ENCODE measurements around the gene MPV17. TPM values are rescaled to one million over a fixed set of nuclear protein-coding genes. Genes with fewer than 3 reads are reported as not detected.
"Not testable (repeated sequence)": the region's sequence is repeated elsewhere in the genome, so short reads cannot be mapped to it uniquely, and the experiment has no call there.

The MPV17 gene
- total RNA-seq, 1 experiment from 2014 or later: 50.6 TPM

DNA sequence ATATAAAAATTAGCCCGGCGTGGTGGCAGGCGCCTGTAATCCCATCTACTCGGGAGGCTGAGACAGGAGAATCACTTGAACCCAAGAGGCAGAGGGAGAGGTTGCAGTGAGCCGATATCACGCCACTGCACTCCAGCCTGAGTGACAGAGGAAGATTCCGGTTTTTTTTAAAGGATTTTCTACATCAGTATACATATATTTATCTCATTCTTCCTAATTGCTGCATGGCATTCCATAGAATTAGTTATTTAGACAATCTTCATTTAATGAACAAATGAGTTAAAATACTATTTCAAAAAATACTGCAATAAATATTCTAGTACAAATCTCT is 31.7 kb upstream of the MPV17 start:
- H3K27me3 Mint-ChIP-seq (ENCODE audit: insufficient read depth, unreplicated experiment): no peaks in the 10 kb centered on the region
- CTCF ChIA-PET: interaction anchor here (1.3 to 1.5 kb wide), 2 partner anchors 15 to 89 kb away, joined by 3 to 6 read pairs; no protein-coding TSS in a partner anchor
- H3K4me1 Mint-ChIP-seq (ENCODE audit: low read depth, unreplicated experiment): peaks cover 8% of the 10 kb centered on the region
- Histone ChIP-seq H3K36me3 (ENCODE audit: control insufficient read depth, insufficient read depth, low read length) (no peaks in the 10 kb centered on the region), H3K4me1 (peaks cover 24% of the 10 kb centered on the region), H3K4me3 (ENCODE audit: low read depth, low read length) (no peak overlapping the region), H3K9me3 (no peaks in the 10 kb centered on the region), H3K27me3 (replicated peaks; ENCODE audit: control insufficient read depth, insufficient read depth, low read length) (no peaks in the 10 kb centered on the region)
- peak overlapping the region; percentile 44 for H3K4me3 Mint-ChIP-seq (ENCODE audit: unreplicated experiment)
- intact Hi-C loops (cut with micrococcal nuclease; ENCODE audit: unreplicated experiment): no loop called here
- H3K27ac Mint-ChIP-seq (ENCODE audit: unreplicated experiment): no peak overlapping the region
- no TSS peak for BruUV-seq (replicated peaks)
- H3K9me3 Mint-ChIP-seq (ENCODE audit: unreplicated experiment): no peaks in the 10 kb centered on the region
- DNase-seq: no peak
- POLR2A ChIA-PET: interaction anchor here (0.6 to 1.0 kb wide), 2 partner anchors 26 to 34 kb away, joined by 3 read pairs; partner anchors contain the start of gene ZNF513
- TF ChIP-seq, protein P1, sequence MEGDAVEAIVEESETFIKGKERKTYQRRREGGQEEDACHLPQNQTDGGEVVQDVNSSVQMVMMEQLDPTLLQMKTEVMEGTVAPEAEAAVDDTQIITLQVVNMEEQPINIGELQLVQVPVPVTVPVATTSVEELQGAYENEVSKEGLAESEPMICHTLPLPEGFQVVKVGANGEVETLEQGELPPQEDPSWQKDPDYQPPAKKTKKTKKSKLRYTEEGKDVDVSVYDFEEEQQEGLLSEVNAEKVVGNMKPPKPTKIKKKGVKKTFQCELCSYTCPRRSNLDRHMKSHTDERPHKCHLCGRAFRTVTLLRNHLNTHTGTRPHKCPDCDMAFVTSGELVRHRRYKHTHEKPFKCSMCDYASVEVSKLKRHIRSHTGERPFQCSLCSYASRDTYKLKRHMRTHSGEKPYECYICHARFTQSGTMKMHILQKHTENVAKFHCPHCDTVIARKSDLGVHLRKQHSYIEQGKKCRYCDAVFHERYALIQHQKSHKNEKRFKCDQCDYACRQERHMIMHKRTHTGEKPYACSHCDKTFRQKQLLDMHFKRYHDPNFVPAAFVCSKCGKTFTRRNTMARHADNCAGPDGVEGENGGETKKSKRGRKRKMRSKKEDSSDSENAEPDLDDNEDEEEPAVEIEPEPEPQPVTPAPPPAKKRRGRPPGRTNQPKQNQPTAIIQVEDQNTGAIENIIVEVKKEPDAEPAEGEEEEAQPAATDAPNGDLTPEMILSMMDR (IDR thresholded peaks at IDR 0.05; ENCODE audit: insufficient read depth in 1 of 2, low read depth in 1 of 2, low read length in 1 of 2, severe bottlenecking in 1 of 2, unreplicated experiment in 1 of 2): no peak
- H3K36me3 Mint-ChIP-seq (ENCODE audit: insufficient read depth, unreplicated experiment): peaks cover 28% of the 10 kb centered on the region

DNA sequence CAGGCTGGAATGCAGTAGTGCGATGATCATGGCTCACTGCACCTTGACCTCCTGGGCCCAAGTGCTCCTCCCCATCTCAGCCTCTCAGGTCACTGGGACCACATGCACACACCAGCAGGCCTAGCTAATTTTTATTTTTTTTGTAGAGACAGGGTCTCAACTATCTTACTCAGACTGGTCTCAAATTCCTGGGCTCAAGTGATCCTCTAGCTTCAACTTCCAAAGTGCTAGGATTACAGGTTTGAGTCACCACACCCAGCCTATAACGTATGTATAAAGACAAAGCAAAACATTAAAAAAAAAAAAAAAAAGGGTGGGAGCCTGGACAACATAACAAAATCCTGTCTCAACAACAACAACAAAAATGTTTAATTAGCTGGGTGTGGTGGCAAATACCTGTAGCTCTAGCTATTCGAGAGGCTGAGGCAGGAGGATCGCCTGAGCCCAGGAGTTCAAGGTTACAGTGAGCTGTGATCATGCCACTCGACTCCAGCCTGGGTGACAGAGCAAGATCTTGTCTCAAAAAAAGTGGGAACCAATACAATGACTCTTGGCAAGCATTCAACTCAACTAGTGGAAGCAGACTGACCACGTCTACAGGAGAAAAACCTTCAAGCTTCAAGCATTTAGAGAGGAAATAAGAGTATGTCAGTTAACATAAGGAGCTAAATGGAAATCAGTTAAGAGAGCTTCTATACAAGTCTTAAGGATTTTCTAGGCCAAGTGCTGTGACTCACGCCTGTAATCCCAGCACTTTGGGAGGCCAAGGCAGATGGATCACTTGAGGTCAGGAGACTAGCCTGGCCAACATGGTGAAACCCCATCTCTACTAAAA is 31.1 kb upstream of the MPV17 start:
- BruUV-seq (replicated peaks): no TSS peak
- H3K4me3 ChIP-seq (ENCODE audit: low read depth, low read length): no peak overlapping the region
- DNase-seq: peak in 1 of 2 experiments; percentile 44
- no peaks in the 10 kb centered on the region for H3K27me3 Mint-ChIP-seq (ENCODE audit: insufficient read depth, unreplicated experiment)
- H3K27me3 ChIP-seq (replicated peaks; ENCODE audit: control insufficient read depth, insufficient read depth, low read length): no peaks in the 10 kb centered on the region
- H3K27ac Mint-ChIP-seq (ENCODE audit: unreplicated experiment): no peak overlapping the region
- H3K4me1 Mint-ChIP-seq (ENCODE audit: low read depth, unreplicated experiment): peaks cover 8% of the 10 kb centered on the region
- no peaks in the 10 kb centered on the region for H3K36me3 ChIP-seq (ENCODE audit: control insufficient read depth, insufficient read depth, low read length)
- TF ChIP-seq, protein P1 (IDR thresholded peaks at IDR 0.05; ENCODE audit: insufficient read depth in 1 of 2, low read depth in 1 of 2, low read length in 1 of 2, severe bottlenecking in 1 of 2, unreplicated experiment in 1 of 2): no peak
- peak overlapping the region; percentile 44 for H3K4me3 Mint-ChIP-seq (ENCODE audit: unreplicated experiment)
- H3K9me3 ChIP-seq: no peaks in the 10 kb centered on the region
- intact Hi-C loops (cut with micrococcal nuclease; ENCODE audit: unreplicated experiment): no loop called here
- ChIA-PET CTCF (interaction anchor here (0.7 to 1.5 kb wide), 3 partner anchors 16 to 88 kb away, joined by 3 to 6 read pairs (median 5); no protein-coding TSS in a partner anchor), POLR2A (interaction anchor here (0.6 to 1.0 kb wide), 4 partner anchors 10 to 75 kb away, joined by 3 to 4 read pairs (median 3); partner anchors contain the start of gene ZNF513)
- no peaks in the 10 kb centered on the region for H3K9me3 Mint-ChIP-seq (ENCODE audit: unreplicated experiment)
- H3K36me3 Mint-ChIP-seq (ENCODE audit: insufficient read depth, unreplicated experiment): peaks cover 33% of the 10 kb centered on the region
- H3K4me1 ChIP-seq: peaks cover 24% of the 10 kb centered on the region

DNA sequence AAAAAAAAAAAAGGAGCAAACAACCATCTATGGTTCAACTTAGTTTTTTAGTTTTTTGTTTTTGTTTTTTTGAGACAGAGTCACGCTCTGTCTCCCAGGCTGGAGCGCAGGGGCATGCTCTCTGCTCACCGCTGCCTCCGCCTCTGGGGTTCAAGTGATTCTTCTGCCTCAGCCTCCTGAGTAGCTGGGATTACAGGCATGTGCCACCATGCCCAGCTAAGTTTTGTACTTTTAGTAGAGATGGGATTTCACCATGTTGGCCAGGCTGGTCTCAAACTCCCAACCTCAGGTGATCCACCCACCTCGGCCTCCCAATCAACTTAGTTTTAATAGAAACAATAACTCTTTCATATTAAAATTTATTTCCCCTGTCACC is 30.5 kb upstream of the MPV17 start:
- H3K9me3 Mint-ChIP-seq (ENCODE audit: unreplicated experiment); DNase-seq; H3K4me3 ChIP-seq (ENCODE audit: low read depth, low read length); intact Hi-C loops (cut with micrococcal nuclease; ENCODE audit: unreplicated experiment); H3K9me3 ChIP-seq; BruUV-seq (replicated peaks); H3K36me3 ChIP-seq (ENCODE audit: control insufficient read depth, insufficient read depth, low read length); H3K27me3 Mint-ChIP-seq (ENCODE audit: insufficient read depth, unreplicated experiment); H3K27ac Mint-ChIP-seq (ENCODE audit: unreplicated experiment); H3K4me1 Mint-ChIP-seq (ENCODE audit: low read depth, unreplicated experiment); H3K27me3 ChIP-seq (replicated peaks; ENCODE audit: control insufficient read depth, insufficient read depth, low read length): not testable (repeated sequence)
- ChIA-PET POLR2A (interaction anchor here (0.6 to 1.0 kb wide), 3 partner anchors 10 to 37 kb away, joined by 3 read pairs; partner anchors contain the start of gene ZNF513), CTCF (interaction anchor here (0.6 to 1.5 kb wide), 4 partner anchors 10 to 88 kb away, joined by 3 to 6 read pairs (median 4); no protein-coding TSS in a partner anchor)
- H3K4me1 ChIP-seq: peaks cover 24% of the 10 kb centered on the region
- H3K36me3 Mint-ChIP-seq (ENCODE audit: insufficient read depth, unreplicated experiment): peaks cover 29% of the 10 kb centered on the region
- peak overlapping the region; percentile 22 for H3K4me3 Mint-ChIP-seq (ENCODE audit: unreplicated experiment)
